ENCODE data around the gene MSS51.

MSS51 gene

GRCh38 chr10:73433538-73433867 is at the start of gene MSS51:
Gene MSS51, minus strand, starts transcription at chr10:73433561. Its CDS starts 5,277 bp downstream, at chr10:73428284.
- DNase-seq, result no peak

GRCh38 chr10:73480158-73480557 is 46.8 kb upstream of the MSS51 start:
- DNase-seq, result no peak

DNA sequence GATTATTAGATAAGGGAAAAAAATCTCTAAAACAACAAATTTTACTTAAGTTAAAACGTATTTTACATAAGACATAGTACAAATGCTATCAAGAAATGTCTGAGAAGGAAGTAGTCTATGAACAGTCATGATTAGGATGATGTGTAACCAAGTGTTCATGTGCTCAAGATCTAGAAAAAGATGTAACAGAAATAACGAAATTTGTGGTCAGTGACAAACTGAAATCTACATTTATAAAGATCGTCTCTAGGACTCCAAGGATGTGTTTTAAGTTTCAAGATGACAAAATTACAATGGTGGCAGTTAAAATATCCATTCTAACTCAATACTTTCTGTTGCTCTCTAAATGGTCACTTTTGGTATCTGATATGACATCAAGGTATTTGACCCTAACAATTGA is 45.3 kb upstream of the MSS51 start:
- no peak for DNase-seq

GRCh38 chr10:73471226-73471625 is 37.9 kb upstream of the MSS51 start:
- no peak for DNase-seq

DNA sequence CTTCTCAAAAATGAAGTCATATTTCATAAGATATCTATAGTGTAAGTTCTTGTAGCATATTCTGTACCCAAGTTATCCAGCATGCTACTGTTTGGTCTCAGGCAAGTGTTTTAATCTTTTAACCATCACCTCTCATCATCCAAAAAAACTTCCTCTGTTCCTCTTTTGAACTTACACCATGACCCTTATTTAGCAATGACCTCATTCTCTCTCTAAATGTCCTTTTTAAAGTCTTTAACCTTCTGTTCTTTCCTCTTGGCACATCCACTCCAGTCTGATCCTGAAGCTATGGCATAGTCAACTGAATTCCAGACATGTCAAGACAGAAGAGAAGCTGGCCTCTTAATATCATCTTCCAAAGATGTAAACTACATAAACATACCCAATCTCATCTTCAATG is 36.2 kb upstream of the MSS51 start:
- DNase-seq, result no peak

DNA sequence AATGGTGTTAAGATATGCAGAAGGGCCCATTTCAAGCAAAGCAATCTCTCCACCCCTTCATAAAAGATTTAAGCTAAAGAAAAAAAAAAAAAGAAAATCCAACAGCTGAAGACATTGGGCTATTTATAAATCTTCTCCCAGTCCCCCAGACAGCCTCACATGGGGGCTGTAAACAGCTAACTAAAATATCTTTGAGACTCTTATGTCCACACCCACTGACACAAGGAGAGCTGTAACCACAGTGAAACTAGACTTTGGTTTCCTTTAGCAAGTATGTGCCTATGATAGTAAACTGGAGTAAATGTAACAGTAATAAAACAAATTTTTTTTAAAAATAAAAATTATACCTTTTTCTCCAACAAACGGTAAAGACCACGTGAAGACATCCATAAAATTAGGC is 33.8 kb upstream of the MSS51 start:
- DNase-seq, result no peak

- no peak for DNase-seq
Observed at GRCh38 chr10:73465978-73466726, 32.8 kb upstream of the MSS51 start.

DNA sequence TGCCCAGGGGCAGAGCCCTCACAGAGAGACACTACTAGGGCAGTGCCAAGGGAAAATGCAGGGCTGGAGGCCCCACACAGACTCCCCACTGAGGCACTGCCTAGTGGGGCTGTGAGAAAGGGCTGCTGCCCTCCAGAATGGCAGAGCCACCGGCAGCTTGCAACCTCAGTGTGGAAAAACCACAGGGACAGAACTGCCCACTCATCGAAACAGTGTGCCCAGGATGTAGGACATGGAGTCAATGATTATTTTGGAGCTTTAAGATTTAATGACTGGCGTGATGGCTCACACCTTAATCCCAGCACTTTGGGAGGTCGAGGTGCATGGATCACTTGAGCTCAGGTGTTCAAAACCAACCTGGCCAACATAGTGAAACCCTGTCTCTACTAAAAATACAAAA is 27.5 kb upstream of the MSS51 start:
- no peak for DNase-seq

- DNase-seq, result no peak
Observed at GRCh38 chr10:73459683-73460314, 26.4 kb upstream of the MSS51 start.

DNA sequence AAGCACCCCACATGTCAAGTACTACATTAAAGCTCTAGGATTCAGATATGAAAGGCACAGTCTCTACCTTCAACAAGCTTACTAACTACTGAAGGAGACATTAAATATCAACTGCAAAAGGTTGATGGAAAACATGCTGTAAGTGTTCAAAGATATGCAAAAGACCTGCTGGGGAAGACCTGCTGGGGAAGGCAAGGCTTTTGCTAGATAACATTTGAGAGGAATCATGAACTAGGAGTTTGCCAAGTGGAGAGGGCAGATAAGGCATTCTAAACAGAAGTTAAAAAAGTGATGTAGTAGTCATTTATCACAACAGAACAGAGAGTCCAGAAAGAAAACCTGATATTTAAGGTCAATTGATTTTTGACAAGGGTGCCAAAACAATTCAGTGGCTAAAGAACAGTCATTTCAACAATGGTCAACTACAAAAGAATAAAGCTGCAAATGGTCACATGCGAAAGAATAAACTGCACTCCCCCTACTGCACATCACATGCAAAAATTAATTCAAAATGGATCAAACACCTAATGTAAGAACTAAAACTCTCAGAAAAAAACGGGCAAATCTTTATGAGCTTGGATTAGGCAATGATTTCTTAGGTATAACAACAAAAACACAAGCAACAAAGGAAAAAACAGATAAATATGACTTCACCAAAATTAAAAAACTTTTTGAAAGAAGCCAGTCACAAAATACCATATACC is 23.0 kb upstream of the MSS51 start:
- DNase-seq, result no peak

- no peak for DNase-seq
Observed at GRCh38 chr10:73449113-73449512, 15.8 kb upstream of the MSS51 start.

- no peak for DNase-seq
Observed at GRCh38 chr10:73448384-73448783, 15.0 kb upstream of the MSS51 start.

- no peak for DNase-seq
Observed at GRCh38 chr10:73446926-73447325, 13.6 kb upstream of the MSS51 start.

DNA sequence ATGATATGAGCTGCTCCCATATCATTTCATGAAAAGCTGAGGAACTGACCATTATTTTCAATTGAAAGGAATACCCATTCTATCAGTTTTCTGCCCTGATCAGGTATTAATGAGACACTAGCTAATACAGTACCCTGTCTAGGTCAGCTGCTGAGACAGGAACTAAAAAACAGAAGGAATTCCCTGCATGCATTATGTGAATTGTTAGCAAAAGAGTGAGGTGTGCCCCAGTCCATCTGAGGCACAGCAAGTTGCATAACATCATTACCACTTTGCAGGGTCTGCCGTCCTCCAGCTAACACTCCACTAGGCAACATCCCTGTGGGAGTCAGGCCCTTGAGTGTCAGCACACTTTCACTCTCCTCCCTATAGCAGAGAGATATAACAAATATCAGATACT is 11.1 kb upstream of the MSS51 start:
- DNase-seq, result no peak

DNA sequence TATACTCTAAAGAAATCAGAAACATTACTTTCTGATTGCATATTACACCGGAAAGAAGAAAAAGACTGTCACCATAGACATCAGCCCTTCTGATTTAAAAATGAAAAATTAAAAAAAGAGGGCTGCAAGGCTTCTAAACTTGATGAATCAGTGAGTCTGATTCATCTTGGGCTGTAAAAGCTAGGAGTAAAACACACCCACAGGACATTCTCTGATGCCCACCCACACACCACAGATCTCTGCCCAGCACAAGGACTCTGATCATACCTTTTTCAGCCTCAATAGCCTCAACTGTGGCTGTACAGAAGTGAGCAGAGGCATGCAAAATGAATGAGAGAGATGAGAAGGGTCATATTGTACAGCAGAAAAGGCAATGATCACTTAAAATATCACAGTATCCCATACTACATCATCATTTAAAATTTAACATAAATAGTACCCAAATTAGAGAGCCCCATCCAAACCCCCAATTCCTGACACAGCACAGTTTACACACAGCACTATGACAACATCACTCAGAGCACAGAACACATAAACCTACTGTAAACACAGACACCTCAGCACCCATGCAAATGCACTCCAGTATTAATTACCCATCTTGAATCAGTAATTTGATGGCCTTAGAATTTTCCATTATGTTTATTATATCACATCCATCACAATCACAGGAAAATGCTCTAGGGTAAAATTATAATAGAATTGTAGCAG is 6.4 kb upstream of the MSS51 start:
- no peak for DNase-seq

- DNase-seq, result no peak
Observed at GRCh38 chr10:73439055-73439454, 5.7 kb upstream of the MSS51 start.

DNA sequence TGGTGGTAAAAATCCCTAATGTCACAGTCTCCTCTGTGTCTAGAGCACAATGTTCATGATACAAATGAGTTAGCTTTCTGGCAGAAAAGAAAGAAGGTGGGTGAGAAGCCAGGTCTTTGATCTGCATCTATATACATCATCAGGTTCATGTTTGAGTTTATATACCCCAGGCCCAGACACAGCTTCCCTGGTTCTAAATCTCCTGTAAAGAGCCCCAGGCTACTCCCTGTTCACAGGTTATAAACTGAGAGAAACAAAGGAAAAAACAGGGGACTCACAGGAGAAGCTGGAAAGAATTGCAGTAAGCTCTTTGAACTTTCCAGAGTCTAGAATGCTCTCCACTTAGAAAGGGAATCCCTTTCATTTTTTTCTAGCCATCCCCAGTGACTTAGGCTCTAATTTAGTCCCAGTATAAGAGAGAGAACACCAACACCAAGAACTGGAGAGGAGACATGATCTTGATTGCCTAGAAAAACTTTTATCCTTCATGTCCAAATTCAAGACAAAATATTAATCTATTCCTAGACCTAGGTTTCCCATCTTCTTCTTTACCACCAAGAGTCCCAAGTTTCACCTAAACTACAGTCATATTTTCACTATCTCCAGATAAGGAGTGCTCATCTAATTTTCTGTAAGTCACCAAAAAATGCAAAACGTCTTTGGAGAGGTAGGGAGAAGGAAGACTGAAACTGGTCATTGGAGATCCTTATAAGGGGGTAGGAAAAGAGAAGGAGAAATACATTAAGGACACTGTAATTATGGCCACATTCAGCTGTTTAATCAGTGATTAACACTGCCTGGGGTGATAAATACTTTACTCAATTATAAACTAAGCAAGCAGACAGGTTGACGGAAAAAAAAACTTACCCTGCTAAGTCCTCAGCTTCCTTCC is 469 bp downstream of the MSS51 start:
- no peak for DNase-seq

- DNase-seq, result no peak
Observed at GRCh38 chr10:73426318-73426717, 7.0 kb downstream of the MSS51 start.

DNA sequence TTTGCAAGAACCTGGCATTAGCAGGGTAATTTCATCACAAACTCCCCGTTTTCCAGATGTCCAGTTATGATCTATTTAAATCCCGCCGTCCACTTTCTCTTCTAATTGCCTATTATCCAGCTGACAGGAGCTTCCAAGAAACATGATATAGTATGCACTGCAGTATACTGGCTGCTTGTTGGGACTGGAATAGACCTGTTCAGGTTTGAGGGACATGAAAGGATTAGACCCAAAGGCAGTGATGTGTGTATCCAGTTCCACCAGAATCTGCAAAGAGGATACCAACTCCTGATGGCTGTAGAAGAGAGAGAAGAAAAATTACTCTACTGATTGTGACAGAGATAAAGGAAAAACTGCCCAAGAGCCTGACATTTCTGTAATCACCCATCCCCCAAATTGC is 8.9 kb downstream of the MSS51 start:
- DNase-seq, result no peak

DNA sequence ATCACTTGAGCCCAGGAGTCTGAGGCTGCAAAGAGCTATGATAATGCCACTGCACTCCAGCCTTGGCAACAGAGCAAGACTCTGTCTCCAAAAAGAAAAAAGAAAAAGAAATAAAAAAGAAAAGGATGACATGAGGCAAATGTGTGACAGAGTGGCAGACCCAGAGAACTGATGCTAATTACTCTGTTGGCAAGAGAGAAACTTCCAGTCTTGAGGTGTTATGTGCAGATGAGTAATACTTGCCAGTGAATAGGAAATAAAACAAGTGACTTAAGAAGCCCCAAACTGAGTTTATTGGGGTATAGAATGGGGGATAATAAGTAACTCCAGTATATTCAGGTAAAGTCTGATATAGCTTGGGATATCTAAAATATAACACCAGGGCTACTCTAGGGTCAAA is 10.1 kb downstream of the MSS51 start:
- no peak for DNase-seq

GRCh38 chr10:73416571-73416970 is 16.8 kb downstream of the MSS51 start:
- DNase-seq, result no peak

- DNase-seq, result no peak
Observed at GRCh38 chr10:73414230-73414945, 19.0 kb downstream of the MSS51 start.

Data from SHP77 (cell line).